ENCODE results near the gene RGMA. TPM values are rescaled to one million over a fixed set of nuclear protein-coding genes. Genes with fewer than 3 reads are reported as not detected.

Gene RGMA
- total and polyA plus RNA-seq, 12 donors: 0.28 to 9.0 (median 3.3) TPM

DNA sequence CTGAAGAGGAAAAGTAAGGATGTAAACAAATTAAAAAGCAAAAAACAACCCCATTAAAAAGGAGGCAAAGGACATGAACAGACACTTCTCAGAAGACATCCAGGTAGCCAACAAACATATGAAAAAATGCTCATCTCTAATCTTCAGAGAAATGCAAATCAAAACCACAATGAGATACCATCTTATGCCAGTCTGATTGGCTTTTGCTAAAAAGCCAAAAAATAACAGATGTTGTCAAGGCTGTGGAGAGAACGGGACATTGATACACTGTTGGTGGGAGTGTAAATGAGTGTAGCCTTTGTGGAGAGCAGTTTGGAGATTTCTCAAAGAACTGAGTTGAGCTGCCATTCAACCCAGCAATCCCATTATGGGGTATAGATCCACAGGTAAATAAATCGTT, 18.6 kb upstream of the RGMA start:
- no peak overlapping the region for H3K4me3 ChIP-seq
- TF ChIP-seq POLR2A (IDR thresholded peaks at IDR 0.05): no peak
- TF ChIP-seq, protein P1, sequence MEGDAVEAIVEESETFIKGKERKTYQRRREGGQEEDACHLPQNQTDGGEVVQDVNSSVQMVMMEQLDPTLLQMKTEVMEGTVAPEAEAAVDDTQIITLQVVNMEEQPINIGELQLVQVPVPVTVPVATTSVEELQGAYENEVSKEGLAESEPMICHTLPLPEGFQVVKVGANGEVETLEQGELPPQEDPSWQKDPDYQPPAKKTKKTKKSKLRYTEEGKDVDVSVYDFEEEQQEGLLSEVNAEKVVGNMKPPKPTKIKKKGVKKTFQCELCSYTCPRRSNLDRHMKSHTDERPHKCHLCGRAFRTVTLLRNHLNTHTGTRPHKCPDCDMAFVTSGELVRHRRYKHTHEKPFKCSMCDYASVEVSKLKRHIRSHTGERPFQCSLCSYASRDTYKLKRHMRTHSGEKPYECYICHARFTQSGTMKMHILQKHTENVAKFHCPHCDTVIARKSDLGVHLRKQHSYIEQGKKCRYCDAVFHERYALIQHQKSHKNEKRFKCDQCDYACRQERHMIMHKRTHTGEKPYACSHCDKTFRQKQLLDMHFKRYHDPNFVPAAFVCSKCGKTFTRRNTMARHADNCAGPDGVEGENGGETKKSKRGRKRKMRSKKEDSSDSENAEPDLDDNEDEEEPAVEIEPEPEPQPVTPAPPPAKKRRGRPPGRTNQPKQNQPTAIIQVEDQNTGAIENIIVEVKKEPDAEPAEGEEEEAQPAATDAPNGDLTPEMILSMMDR (IDR thresholded peaks at IDR 0.05): no peak
- H3K27me3 ChIP-seq: peaks cover 24% of the 10 kb centered on the region
- H3K9me3 ChIP-seq (replicated peaks in 1 of 3): no peaks in the 10 kb centered on the region
- H3K36me3 ChIP-seq (replicated peaks in 1 of 2): no peaks in the 10 kb centered on the region
- intact Hi-C loops (cut with DNase I): no loop called here
- 56 to 79% (median 69%) methylated on average over 2 of the region's 2 CpGs for WGBS, 4 donors
- no peak for DNase-seq
- no peak overlapping the region for H3K27ac ChIP-seq
- no peaks in the 10 kb centered on the region for H3K4me1 ChIP-seq (replicated peaks in 1 of 2)

DNA sequence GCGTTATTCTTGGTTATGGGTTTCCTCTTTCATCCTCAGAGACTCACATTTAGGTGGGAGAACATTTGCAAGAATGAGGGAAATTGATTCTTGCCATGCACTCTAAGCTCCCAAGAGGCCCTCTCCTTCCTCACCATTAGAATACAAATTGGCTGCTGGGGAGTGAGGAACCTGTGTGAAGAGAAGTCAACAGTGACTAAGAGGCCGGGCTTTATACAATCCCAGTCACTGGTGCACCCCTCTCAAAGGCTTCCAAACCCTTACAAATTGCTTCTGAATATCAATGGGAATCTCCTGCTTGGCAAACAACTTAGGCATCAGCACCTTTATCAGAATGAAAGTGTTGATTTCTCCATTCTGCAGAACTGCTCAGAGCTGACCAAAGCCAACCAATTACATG, 16.5 kb upstream of the RGMA start:
- no peak overlapping the region for H3K4me3 ChIP-seq
- no peak for DNase-seq
- H3K27me3 ChIP-seq: peaks cover 24% of the 10 kb centered on the region
- intact Hi-C loops (cut with DNase I): no loop called here
- H3K27ac ChIP-seq: no peak overlapping the region
- H3K4me1 ChIP-seq (replicated peaks in 1 of 2): no peaks in the 10 kb centered on the region
- H3K36me3 ChIP-seq (replicated peaks in 1 of 2): no peaks in the 10 kb centered on the region
- TF ChIP-seq POLR2A (IDR thresholded peaks at IDR 0.05): no peak
- TF ChIP-seq, protein P1 (IDR thresholded peaks at IDR 0.05): no peak
- 49 to 75% (median 67%) methylated on average over 2 of the region's 2 CpGs for WGBS, 4 donors
- no peaks in the 10 kb centered on the region for H3K9me3 ChIP-seq (replicated peaks in 1 of 3)

DNA sequence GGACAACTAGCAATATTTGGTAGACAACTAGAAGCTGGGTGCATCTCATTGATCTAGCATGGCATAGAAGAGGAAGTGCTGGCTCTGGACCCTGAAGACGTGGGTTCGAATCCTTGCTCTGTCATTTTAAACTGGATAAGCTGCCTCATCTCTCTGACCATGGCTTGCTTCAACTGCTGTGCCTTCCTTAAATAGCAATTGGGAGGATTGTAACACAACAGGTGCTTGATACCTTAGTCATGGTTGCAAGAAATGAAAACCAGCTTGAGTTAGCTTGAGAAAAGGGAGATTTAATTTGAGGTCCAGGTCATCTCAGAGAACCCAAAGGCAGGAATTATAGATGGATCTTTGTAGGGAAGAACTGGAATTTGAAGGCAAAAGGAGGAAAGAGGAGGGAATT, 14.8 kb upstream of the RGMA start:
- intact Hi-C loops (cut with DNase I): no loop called here

DNA sequence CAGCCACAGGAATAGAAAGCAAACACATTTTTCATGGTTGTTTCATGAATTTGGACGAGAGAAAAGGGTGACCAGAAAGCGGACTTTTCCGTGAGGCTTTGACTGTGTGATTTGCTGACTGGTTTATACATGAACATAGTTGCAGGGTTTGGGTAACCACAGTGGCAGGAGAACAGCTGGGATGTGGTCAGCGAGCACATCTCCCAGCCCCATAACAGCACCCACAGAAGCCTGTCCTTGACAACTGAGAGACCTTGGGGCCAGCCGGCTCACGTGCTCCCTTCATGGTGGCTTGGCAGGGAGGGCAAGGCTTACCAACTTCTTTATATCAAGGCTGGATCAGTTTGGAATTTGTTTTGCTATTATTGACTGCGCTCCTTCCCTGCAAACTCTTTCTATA, 13.2 kb upstream of the RGMA start:
- Histone ChIP-seq H3K36me3 (replicated peaks in 1 of 2) (no peaks in the 10 kb centered on the region), H3K27ac (no peak overlapping the region), H3K27me3 (peaks cover 3% of the 10 kb centered on the region), H3K4me1 (replicated peaks in 1 of 2) (no peaks in the 10 kb centered on the region), H3K4me3 (no peak overlapping the region), H3K9me3 (replicated peaks in 1 of 3) (no peaks in the 10 kb centered on the region)
- intact Hi-C loops (cut with DNase I): no loop called here
- no peak for DNase-seq
- no peak for TF ChIP-seq POLR2A (IDR thresholded peaks at IDR 0.05)
- TF ChIP-seq, protein P1 (IDR thresholded peaks at IDR 0.05): no peak
- WGBS, 4 donors: 62 to 73% (median 65%) methylated on average over 5 to 7 of the region's 7 CpGs

More for the DNA sequence above, 14.8 kb upstream of the RGMA start:
- Histone ChIP-seq H3K36me3 (replicated peaks in 1 of 2) (no peaks in the 10 kb centered on the region), H3K9me3 (replicated peaks in 1 of 3) (no peaks in the 10 kb centered on the region), H3K27me3 (peaks cover 10% of the 10 kb centered on the region), H3K4me3 (no peak overlapping the region), H3K4me1 (replicated peaks in 1 of 2) (no peaks in the 10 kb centered on the region), H3K27ac (no peak overlapping the region)
- DNase-seq: no peak
- WGBS, 4 donors: 60 to 82% (median 76%) methylated on average over 2 of the region's 2 CpGs
- no peak for TF ChIP-seq POLR2A (IDR thresholded peaks at IDR 0.05)
- TF ChIP-seq, protein P1 (IDR thresholded peaks at IDR 0.05): no peak

Measured in adrenal gland (tissue), 12 donors.